HepG2 (cell line): ENCODE data around the gene SRSF12. TPM values are rescaled to one million over a fixed set of nuclear protein-coding genes. Genes with fewer than 3 reads are reported as not detected.

ENCODE experiments used
- ELF3 ChIP-seq: IDR thresholded peaks from 2 replicates; pipeline ENCODE4 v1.6.1; 2016; ENCODE audit warnings: missing genetic modification reagents, missing compliant biosample characterization
- HNF4G ChIP-seq, 2 experiments: sonication (generic) in 1 of 2; formaldehyde crosslinking in 1 of 2; IDR thresholded peaks; 2 replicates each; pipeline versions ENCODE4 v1.4.0 to v1.6.1; 2011 to 2020; ENCODE audit warnings: borderline replicate concordance in 2 of 2, low read depth in 2 of 2, mild to moderate bottlenecking in 2 of 2, low read length in 1 of 2, missing genetic modification reagents in 1 of 2, moderate library complexity in 1 of 2
- MED1 ChIP-seq: sonication (generic); formaldehyde crosslinking; IDR thresholded peaks from 2 replicates; pipeline ENCODE4 v1.4.0; 2020; ENCODE audit warnings: missing genetic modification reagents
- NFIC ChIP-seq: IDR thresholded peaks from 2 replicates; pipeline ENCODE4 v1.6.1; 2012; ENCODE audit warnings: mild to moderate bottlenecking, low read length, inconsistent platforms
- NFYC ChIP-seq: IDR thresholded peaks from 2 replicates; pipeline ENCODE4 v1.6.1; 2016; ENCODE audit warnings: missing genetic modification reagents, missing compliant biosample characterization
- NR2F6 ChIP-seq, 2 experiments: IDR thresholded peaks; 2 replicates each; pipeline ENCODE4 v1.6.1; 2016; ENCODE audit warnings: antibody characterized with exemption in 1 of 2, mild to moderate bottlenecking in 1 of 2
- RCOR2 ChIP-seq: IDR thresholded peaks from 2 replicates; pipeline ENCODE4 v1.6.1; 2016; ENCODE audit warnings: missing biosample characterization, missing genetic modification reagents
- SOX13 ChIP-seq, 3 experiments: fragments of 450-650 bp in 1 of 3; sonication (generic) in 1 of 3; formaldehyde crosslinking in 1 of 3; IDR thresholded peaks in 2 of 3; conservative IDR thresholded peaks in 1 of 3; 2 replicates each; pipeline versions ENCODE4 v1.5.0 to v1.6.1; 2016 to 2020; ENCODE audit warnings: antibody characterized with exemption in 1 of 3, mild to moderate bottlenecking in 1 of 3, missing compliant biosample characterization in 1 of 3, missing genetic modification reagents in 1 of 3, moderate library complexity in 1 of 3
- TEAD3 ChIP-seq: optimal IDR thresholded peaks from 2 replicates; pipeline ENCODE3; 2016; ENCODE audit warnings: borderline replicate concordance
- ZNF205 ChIP-seq: IDR thresholded peaks from 2 replicates; pipeline ENCODE4 v1.6.1; 2018; ENCODE audit warnings: missing biosample characterization, missing genetic modification reagents
- ZNF44 ChIP-seq: sonication (generic); formaldehyde crosslinking; IDR thresholded peaks from 2 replicates; pipeline ENCODE4 v1.5.1; 2020; ENCODE audit warnings: mild to moderate bottlenecking, missing genetic modification reagents
- ZNF468 ChIP-seq: sonication (generic); formaldehyde crosslinking; IDR thresholded peaks from 2 replicates; pipeline ENCODE4 v1.8.0; 2022; ENCODE audit warnings: mild to moderate bottlenecking, moderate library complexity, missing genetic modification reagents
- ZNF644 ChIP-seq: IDR thresholded peaks from 2 replicates; pipeline ENCODE4 v1.6.1; 2016; ENCODE audit warnings: low read depth
- polyA plus RNA-seq, 8 experiments: library from polyadenylated mRNA; depleted of rRNA in 3 of 8; stranded (reverse) in 7 of 8; unstranded in 1 of 8; fragments of >200 nt; fragmentation: Illumina TruSeq in 4 of 8; extraction: Trizol in 4 of 8; gene quantifications; 2 replicates each; pipeline versions ENCODE4 v1.2.1 to v1.2.3, GENCODE V29; 2011 to 2016; ENCODE audit warnings: low read depth in 4 of 8, missing spikeins in 1 of 8, mixed read lengths in 1 of 8; ENCODE audit not compliant: insufficient read depth in 1 of 8
- total RNA-seq, 5 experiments: library from RNA; depleted of rRNA; stranded (reverse); fragments of >200 nt; fragmentation: Illumina TruSeq; extraction: Trizol; gene quantifications; 2 replicates each; pipeline ENCODE4 v1.2.3, GENCODE V29; 2016; ENCODE audit warnings: low read depth in 1 of 5
- TF ChIP-seq, protein P1 (sequence below): sonication (generic); formaldehyde crosslinking; IDR thresholded peaks from 2 replicates; pipeline ENCODE4 v1.4.0; 2020; ENCODE audit warnings: missing genetic modification reagents
- TF ChIP-seq, protein P2 (sequence below): sonication (generic); formaldehyde crosslinking; IDR thresholded peaks from 2 replicates; pipeline ENCODE4 v1.8.0; 2022; ENCODE audit warnings: low read depth, missing genetic modification reagents
- TF ChIP-seq, protein P3 (sequence below): sonication (generic); formaldehyde crosslinking; IDR thresholded peaks from 2 replicates; pipeline ENCODE4 v1.5.1; 2020; ENCODE audit warnings: mild to moderate bottlenecking, missing genetic modification reagents, borderline replicate concordance
- TF ChIP-seq, protein P4 (sequence below): sonication (generic); formaldehyde crosslinking; IDR thresholded peaks from 2 replicates; pipeline ENCODE4 v1.4.0; 2020; ENCODE audit warnings: missing genetic modification reagents
- TF ChIP-seq, protein P5 (sequence below): IDR thresholded peaks from 2 replicates; pipeline ENCODE4 v1.6.1; 2018; ENCODE audit warnings: missing genetic modification reagents

SRSF12 gene
- total and polyA plus RNA-seq, 2 of the 13 experiments (the other 11 are each of a cell fraction or from before 2014, with no cell fraction given): 1.7 to 1.9 TPM

DNA sequence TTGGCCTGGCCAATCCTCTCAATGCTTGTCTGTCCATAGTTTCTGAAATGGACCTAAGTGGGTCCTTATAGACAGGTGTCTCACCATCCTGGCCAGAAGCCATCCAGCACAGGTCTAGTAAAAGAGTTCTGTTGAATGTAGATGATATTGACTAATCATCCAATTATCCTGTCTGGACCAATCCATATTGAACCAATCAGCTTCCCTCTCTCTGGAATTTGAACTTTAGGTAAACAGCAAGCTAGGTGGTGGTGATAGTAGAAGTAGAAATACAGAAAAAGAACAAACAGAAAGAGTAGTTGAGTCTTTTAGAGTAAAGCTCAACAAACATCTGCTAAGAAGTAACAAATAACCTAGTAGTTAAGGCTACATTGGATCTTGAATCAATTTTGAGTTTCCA lies 46.8 kb downstream of the SRSF12 start (continued):
- TF ChIP-seq NR2F6 (IDR thresholded peaks at IDR 0.05): 0 out of 2 replicates have a peak, but pooled peaks have one; percentile 22
- no peak for TF ChIP-seq NR2F6 (CRISPR knock-in tag; IDR thresholded peaks at IDR 0.05)
- TF ChIP-seq, protein P1, sequence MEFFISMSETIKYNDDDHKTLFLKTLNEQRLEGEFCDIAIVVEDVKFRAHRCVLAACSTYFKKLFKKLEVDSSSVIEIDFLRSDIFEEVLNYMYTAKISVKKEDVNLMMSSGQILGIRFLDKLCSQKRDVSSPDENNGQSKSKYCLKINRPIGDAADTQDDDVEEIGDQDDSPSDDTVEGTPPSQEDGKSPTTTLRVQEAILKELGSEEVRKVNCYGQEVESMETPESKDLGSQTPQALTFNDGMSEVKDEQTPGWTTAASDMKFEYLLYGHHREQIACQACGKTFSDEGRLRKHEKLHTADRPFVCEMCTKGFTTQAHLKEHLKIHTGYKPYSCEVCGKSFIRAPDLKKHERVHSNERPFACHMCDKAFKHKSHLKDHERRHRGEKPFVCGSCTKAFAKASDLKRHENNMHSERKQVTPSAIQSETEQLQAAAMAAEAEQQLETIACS: no peak
- TF ChIP-seq TEAD3 (CRISPR knock-in tag): peak; percentile 58
- TF ChIP-seq MED1 (CRISPR knock-in tag): 0 out of 2 replicates have a peak, but pooled peaks have one; percentile 20
- TF ChIP-seq ELF3 (CRISPR knock-in tag): 0 out of 2 replicates have a peak, but pooled peaks have one; percentile 10
- TF ChIP-seq ZNF205 (CRISPR knock-in tag): no peak
- TF ChIP-seq, protein P2, sequence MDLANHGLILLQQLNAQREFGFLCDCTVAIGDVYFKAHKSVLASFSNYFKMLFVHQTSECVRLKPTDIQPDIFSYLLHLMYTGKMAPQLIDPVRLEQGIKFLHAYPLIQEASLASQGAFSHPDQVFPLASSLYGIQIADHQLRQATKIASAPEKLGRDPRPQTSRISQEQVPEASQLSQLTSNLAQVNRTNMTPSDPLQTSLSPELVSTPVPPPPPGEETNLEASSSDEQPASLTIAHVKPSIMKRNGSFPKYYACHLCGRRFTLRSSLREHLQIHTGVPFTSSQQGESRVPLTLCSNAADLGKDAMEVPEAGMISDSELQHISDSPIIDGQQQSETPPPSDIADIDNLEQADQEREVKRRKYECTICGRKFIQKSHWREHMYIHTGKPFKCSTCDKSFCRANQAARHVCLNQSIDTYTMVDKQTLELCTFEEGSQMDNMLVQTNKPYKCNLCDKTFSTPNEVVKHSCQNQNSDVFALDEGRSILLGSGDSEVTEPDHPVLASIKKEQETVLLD: no peak
- TF ChIP-seq HNF4G (IDR thresholded peaks at IDR 0.05; ENCODE audit: borderline replicate concordance, low read depth, low read length): peak; percentile 69
- TF ChIP-seq HNF4G (CRISPR knock-in tag; IDR thresholded peaks at IDR 0.05; ENCODE audit: borderline replicate concordance, low read depth): no peak
- TF ChIP-seq NFYC (CRISPR knock-in tag): peak; percentile 80
- peak; percentile 43; the same call in 1 of the 2 replicates for TF ChIP-seq NFIC
- TF ChIP-seq SOX13 (IDR thresholded peaks at IDR 0.05): no peak
- TF ChIP-seq SOX13 (CRISPR knock-in tag; conservative IDR thresholded peaks at IDR 0.05 in 1 of 2, IDR thresholded peaks at IDR 0.05 in 1 of 2): no peak
- TF ChIP-seq ZNF468 (CRISPR knock-in tag): no peak
- TF ChIP-seq, protein P3, sequence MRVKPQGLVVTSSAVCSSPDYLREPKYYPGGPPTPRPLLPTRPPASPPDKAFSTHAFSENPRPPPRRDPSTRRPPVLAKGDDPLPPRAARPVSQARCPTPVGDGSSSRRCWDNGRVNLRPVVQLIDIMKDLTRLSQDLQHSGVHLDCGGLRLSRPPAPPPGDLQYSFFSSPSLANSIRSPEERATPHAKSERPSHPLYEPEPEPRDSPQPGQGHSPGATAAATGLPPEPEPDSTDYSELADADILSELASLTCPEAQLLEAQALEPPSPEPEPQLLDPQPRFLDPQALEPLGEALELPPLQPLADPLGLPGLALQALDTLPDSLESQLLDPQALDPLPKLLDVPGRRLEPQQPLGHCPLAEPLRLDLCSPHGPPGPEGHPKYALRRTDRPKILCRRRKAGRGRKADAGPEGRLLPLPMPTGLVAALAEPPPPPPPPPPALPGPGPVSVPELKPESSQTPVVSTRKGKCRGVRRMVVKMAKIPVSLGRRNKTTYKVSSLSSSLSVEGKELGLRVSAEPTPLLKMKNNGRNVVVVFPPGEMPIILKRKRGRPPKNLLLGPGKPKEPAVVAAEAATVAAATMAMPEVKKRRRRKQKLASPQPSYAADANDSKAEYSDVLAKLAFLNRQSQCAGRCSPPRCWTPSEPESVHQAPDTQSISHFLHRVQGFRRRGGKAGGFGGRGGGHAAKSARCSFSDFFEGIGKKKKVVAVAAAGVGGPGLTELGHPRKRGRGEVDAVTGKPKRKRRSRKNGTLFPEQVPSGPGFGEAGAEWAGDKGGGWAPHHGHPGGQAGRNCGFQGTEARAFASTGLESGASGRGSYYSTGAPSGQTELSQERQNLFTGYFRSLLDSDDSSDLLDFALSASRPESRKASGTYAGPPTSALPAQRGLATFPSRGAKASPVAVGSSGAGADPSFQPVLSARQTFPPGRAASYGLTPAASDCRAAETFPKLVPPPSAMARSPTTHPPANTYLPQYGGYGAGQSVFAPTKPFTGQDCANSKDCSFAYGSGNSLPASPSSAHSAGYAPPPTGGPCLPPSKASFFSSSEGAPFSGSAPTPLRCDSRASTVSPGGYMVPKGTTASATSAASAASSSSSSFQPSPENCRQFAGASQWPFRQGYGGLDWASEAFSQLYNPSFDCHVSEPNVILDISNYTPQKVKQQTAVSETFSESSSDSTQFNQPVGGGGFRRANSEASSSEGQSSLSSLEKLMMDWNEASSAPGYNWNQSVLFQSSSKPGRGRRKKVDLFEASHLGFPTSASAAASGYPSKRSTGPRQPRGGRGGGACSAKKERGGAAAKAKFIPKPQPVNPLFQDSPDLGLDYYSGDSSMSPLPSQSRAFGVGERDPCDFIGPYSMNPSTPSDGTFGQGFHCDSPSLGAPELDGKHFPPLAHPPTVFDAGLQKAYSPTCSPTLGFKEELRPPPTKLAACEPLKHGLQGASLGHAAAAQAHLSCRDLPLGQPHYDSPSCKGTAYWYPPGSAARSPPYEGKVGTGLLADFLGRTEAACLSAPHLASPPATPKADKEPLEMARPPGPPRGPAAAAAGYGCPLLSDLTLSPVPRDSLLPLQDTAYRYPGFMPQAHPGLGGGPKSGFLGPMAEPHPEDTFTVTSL: peak; percentile 81; the same call in 1 of the 2 replicates
- TF ChIP-seq, protein P4, sequence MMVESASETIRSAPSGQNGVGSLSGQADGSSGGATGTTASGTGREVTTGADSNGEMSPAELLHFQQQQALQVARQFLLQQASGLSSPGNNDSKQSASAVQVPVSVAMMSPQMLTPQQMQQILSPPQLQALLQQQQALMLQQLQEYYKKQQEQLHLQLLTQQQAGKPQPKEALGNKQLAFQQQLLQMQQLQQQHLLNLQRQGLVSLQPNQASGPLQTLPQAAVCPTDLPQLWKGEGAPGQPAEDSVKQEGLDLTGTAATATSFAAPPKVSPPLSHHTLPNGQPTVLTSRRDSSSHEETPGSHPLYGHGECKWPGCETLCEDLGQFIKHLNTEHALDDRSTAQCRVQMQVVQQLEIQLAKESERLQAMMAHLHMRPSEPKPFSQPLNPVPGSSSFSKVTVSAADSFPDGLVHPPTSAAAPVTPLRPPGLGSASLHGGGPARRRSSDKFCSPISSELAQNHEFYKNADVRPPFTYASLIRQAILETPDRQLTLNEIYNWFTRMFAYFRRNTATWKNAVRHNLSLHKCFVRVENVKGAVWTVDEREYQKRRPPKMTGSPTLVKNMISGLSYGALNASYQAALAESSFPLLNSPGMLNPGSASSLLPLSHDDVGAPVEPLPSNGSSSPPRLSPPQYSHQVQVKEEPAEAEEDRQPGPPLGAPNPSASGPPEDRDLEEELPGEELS: peak; percentile 50; the same call in 1 of the 2 replicates
- TF ChIP-seq ZNF44 (CRISPR knock-in tag): no peak
- TF ChIP-seq RCOR2 (CRISPR knock-in tag): 0 out of 2 replicates have a peak, but pooled peaks have one; percentile 24
- TF ChIP-seq, protein P5, sequence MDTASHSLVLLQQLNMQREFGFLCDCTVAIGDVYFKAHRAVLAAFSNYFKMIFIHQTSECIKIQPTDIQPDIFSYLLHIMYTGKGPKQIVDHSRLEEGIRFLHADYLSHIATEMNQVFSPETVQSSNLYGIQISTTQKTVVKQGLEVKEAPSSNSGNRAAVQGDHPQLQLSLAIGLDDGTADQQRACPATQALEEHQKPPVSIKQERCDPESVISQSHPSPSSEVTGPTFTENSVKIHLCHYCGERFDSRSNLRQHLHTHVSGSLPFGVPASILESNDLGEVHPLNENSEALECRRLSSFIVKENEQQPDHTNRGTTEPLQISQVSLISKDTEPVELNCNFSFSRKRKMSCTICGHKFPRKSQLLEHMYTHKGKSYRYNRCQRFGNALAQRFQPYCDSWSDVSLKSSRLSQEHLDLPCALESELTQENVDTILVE (CRISPR knock-in tag): no peak
- peak; percentile 66 for TF ChIP-seq ZNF644
